ENCODE data around the gene FCN1.

FCN1 gene

GRCh38 chr9:134912126-134912840, 5.4 kb downstream of the FCN1 start:
- DNase-seq (ENCODE audit: low spot score) (no peak), ATAC-seq (ENCODE audit: low read depth) (no peak)
- Histone ChIP-seq H3K9me3 (ENCODE audit: severe bottlenecking) (no peaks in the 10 kb centered on the region), H3K27me3 (ENCODE audit: insufficient read depth, poor library complexity, severe bottlenecking) (peaks cover 34% of the 10 kb centered on the region), H3K4me3 (ENCODE audit: severe bottlenecking) (no peak overlapping the region), H3K27ac (ENCODE audit: poor library complexity, severe bottlenecking) (no peak overlapping the region), H3K4me1 (ENCODE audit: insufficient read depth, poor library complexity, severe bottlenecking) (no peaks in the 10 kb centered on the region), H3K36me3 (ENCODE audit: low read depth) (no peaks in the 10 kb centered on the region)
- no peak for TF ChIP-seq CTCF (IDR thresholded peaks at IDR 0.05; ENCODE audit: poor library complexity, severe bottlenecking)

- ATAC-seq (ENCODE audit: low read depth) (no peak), DNase-seq (ENCODE audit: low spot score) (no peak)
- no peak for TF ChIP-seq CTCF (IDR thresholded peaks at IDR 0.05; ENCODE audit: poor library complexity, severe bottlenecking)
Observed at GRCh38 chr9:134909511-134910481, 7.9 kb downstream of the FCN1 start.

GRCh38 chr9:134908524-134909309, 9.0 kb downstream of the FCN1 start:
- peaks cover 60% of the 10 kb centered on the region for H3K27me3 ChIP-seq (ENCODE audit: insufficient read depth, poor library complexity, severe bottlenecking)
- ATAC-seq (ENCODE audit: low read depth) (no peak), DNase-seq (ENCODE audit: low spot score) (no peak)
- no peaks in the 10 kb centered on the region for H3K36me3 ChIP-seq (ENCODE audit: low read depth)
- no peaks in the 10 kb centered on the region for H3K9me3 ChIP-seq (ENCODE audit: severe bottlenecking)
- no peaks in the 10 kb centered on the region for H3K4me1 ChIP-seq (ENCODE audit: insufficient read depth, poor library complexity, severe bottlenecking)
- no peak overlapping the region for H3K4me3 ChIP-seq (ENCODE audit: severe bottlenecking)
- H3K27ac ChIP-seq (ENCODE audit: poor library complexity, severe bottlenecking): no peak overlapping the region
- TF ChIP-seq CTCF (IDR thresholded peaks at IDR 0.05; ENCODE audit: poor library complexity, severe bottlenecking): no peak

More at GRCh38 chr9:134909511-134910481, 7.9 kb downstream of the FCN1 start:
- no peaks in the 10 kb centered on the region for H3K9me3 ChIP-seq (ENCODE audit: severe bottlenecking)
- H3K27me3 ChIP-seq (ENCODE audit: insufficient read depth, poor library complexity, severe bottlenecking): peaks cover 49% of the 10 kb centered on the region
- no peaks in the 10 kb centered on the region for H3K36me3 ChIP-seq (ENCODE audit: low read depth)
- H3K4me1 ChIP-seq (ENCODE audit: insufficient read depth, poor library complexity, severe bottlenecking): no peaks in the 10 kb centered on the region
- no peak overlapping the region for H3K27ac ChIP-seq (ENCODE audit: poor library complexity, severe bottlenecking)
- no peak overlapping the region for H3K4me3 ChIP-seq (ENCODE audit: severe bottlenecking)

- TF ChIP-seq CTCF (IDR thresholded peaks at IDR 0.05; ENCODE audit: poor library complexity, severe bottlenecking): no peak
- peaks cover 49% of the 10 kb centered on the region for H3K27me3 ChIP-seq (ENCODE audit: insufficient read depth, poor library complexity, severe bottlenecking)
- H3K4me3 ChIP-seq (ENCODE audit: severe bottlenecking): no peak overlapping the region
- H3K9me3 ChIP-seq (ENCODE audit: severe bottlenecking): peaks cover 3% of the 10 kb centered on the region
- H3K36me3 ChIP-seq (ENCODE audit: low read depth): no peaks in the 10 kb centered on the region
- no peaks in the 10 kb centered on the region for H3K4me1 ChIP-seq (ENCODE audit: insufficient read depth, poor library complexity, severe bottlenecking)
- no peak for ATAC-seq (ENCODE audit: low read depth)
- DNase-seq (ENCODE audit: low spot score): no peak
- no peak overlapping the region for H3K27ac ChIP-seq (ENCODE audit: poor library complexity, severe bottlenecking)
Observed at GRCh38 chr9:134902936-134903335, 14.8 kb downstream of the FCN1 start.
